SK-N-SH treated with all-trans-retinoic acid at 6 μM for 48 hours (cell line): Measurements from ENCODE around the gene TRAK1.

Experiments used
- ARNTL ChIP-seq: fragments of 450-650 bp; formaldehyde crosslinking; IDR thresholded peaks from 2 replicates; pipeline ENCODE4 v1.5.0; 2020; ENCODE audit warnings: low read depth, mild to moderate bottlenecking, moderate library complexity, borderline replicate concordance
- ESRRG ChIP-seq: fragments of 250-450 bp; sonication (Bioruptor Pico); IDR thresholded peaks from 2 replicates; pipeline ENCODE4 v1.6.1; 2021; ENCODE audit warnings: mild to moderate bottlenecking
- ISL1 ChIP-seq: fragments of 250-450 bp; sonication (Bioruptor Pico); IDR thresholded peaks from 2 replicates; pipeline ENCODE4 v2.1.2; 2022; ENCODE audit warnings: mild to moderate bottlenecking, moderate library complexity
- POU6F1 ChIP-seq: fragments of 250-450 bp; sonication (Bioruptor Pico); IDR thresholded peaks from 2 replicates; pipeline ENCODE4 v1.8.0; 2021; ENCODE audit warnings: low read depth, mild to moderate bottlenecking, moderate library complexity, borderline replicate concordance
- SNAI2 ChIP-seq: fragments of 250-450 bp; sonication (Bioruptor Pico); IDR thresholded peaks from 2 replicates; pipeline ENCODE4 v1.5.0; 2020; ENCODE audit warnings: mild to moderate bottlenecking, moderate library complexity
- TCF4 ChIP-seq: fragments of 250-450 bp; sonication (Bioruptor Pico); IDR thresholded peaks from 2 replicates; pipeline ENCODE4 v1.8.0; 2021; ENCODE audit warnings: mild to moderate bottlenecking, moderate library complexity, borderline replicate concordance
- ZFP30 ChIP-seq: fragments of 450-650 bp; formaldehyde crosslinking; IDR thresholded peaks from 2 replicates; pipeline ENCODE4 v1.5.0; 2022; ENCODE audit warnings: mild to moderate bottlenecking, moderate library complexity
- ZNF70 ChIP-seq: fragments of 450-650 bp; formaldehyde crosslinking; IDR thresholded peaks from 2 replicates; pipeline ENCODE4 v1.5.0; 2020; ENCODE audit warnings: mild to moderate bottlenecking, moderate library complexity
- TF ChIP-seq, protein P1 (sequence below): fragments of 250-450 bp; sonication (Bioruptor Pico); IDR thresholded peaks from 2 replicates; pipeline ENCODE4 v1.5.1; 2020; ENCODE audit warnings: low read depth, mild to moderate bottlenecking, moderate library complexity
- TF ChIP-seq, protein P2 (sequence below): fragments of 250-450 bp; sonication (Bioruptor Pico); IDR thresholded peaks from 2 replicates; pipeline ENCODE4 v1.8.0; 2020; ENCODE audit warnings: mild to moderate bottlenecking, moderate library complexity, borderline replicate concordance

DNA sequence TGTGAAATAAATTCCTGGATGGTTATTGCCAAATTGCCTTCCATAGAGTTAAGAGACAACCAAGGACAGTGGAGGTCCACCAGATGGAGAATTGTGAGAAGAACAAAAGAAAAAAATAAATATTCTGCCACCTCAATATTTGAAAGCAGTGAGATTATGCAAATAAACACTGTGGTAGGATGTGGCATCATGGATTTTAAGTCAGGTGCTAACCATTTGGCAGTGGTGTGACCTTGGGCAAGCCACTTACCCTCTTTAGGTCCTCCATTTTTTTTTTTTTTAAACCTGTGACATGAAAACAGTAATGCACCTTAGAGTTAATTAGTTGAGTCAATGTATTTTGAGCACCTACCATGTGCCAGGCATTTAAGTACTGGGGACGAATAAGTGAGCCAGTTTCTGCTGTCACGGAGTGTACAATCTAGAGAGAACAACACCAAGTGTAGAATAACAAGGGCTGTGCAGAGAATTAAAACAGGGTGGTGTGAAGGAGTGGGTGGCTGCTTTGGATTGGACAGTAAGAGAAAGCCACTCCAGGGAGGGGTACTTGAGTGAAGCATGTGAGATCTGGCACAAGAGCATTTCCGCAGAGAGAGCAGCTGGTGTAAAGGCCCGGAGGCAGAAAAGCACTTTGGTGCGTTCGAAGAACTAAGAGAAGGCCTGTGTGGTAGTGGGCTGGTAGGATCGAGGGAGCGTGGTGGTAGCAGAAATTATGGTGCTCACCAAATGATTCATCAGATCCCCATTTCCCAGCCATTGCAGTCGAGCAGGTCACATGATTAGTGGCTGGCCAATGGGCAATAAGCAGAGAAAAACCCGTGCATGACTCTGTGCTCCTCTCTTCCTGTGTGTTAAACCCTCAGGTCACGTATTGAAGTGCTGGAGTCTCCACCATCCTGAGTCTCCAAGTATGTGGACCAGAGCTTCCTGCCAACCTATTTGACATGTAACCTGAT lies 135.6 kb downstream of the TRAK1 start:
- TF ChIP-seq, protein P1, sequence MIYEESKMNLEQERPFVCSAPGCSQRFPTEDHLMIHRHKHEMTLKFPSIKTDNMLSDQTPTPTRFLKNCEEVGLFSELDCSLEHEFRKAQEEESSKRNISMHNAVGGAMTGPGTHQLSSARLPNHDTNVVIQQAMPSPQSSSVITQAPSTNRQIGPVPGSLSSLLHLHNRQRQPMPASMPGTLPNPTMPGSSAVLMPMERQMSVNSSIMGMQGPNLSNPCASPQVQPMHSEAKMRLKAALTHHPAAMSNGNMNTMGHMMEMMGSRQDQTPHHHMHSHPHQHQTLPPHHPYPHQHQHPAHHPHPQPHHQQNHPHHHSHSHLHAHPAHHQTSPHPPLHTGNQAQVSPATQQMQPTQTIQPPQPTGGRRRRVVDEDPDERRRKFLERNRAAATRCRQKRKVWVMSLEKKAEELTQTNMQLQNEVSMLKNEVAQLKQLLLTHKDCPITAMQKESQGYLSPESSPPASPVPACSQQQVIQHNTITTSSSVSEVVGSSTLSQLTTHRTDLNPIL: no peak
- TF ChIP-seq, protein P2, sequence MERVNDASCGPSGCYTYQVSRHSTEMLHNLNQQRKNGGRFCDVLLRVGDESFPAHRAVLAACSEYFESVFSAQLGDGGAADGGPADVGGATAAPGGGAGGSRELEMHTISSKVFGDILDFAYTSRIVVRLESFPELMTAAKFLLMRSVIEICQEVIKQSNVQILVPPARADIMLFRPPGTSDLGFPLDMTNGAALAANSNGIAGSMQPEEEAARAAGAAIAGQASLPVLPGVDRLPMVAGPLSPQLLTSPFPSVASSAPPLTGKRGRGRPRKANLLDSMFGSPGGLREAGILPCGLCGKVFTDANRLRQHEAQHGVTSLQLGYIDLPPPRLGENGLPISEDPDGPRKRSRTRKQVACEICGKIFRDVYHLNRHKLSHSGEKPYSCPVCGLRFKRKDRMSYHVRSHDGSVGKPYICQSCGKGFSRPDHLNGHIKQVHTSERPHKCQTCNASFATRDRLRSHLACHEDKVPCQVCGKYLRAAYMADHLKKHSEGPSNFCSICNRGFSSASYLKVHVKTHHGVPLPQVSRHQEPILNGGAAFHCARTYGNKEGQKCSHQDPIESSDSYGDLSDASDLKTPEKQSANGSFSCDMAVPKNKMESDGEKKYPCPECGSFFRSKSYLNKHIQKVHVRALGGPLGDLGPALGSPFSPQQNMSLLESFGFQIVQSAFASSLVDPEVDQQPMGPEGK (CRISPR knock-in tag): no peak
- TF ChIP-seq POU6F1 (CRISPR knock-in tag): no peak
- no peak for TF ChIP-seq ZFP30 (CRISPR knock-in tag)
- no peak for TF ChIP-seq ESRRG
- TF ChIP-seq ARNTL (CRISPR knock-in tag): no peak
- no peak for TF ChIP-seq SNAI2 (CRISPR knock-in tag)
- no peak for TF ChIP-seq ISL1 (CRISPR knock-in tag)
- no peak for TF ChIP-seq TCF4
- TF ChIP-seq ZNF70 (CRISPR knock-in tag): no peak
